OCI-LY1 (cell line): ENCODE data around the gene FADS6.

Source experiments
- H2AFZ ChIP-seq: fragments of 200-600 bp; sonication (generic), shearing (Covaris generic); 2 replicates; pipeline ENCODE4 v1.6.0; 2014; ENCODE audit warnings: antibody characterized with exemption, mild to moderate bottlenecking, low read length
- H3F3A ChIP-seq: fragments of 200-600 bp; sonication (generic), shearing (Covaris generic); 2 replicates; pipeline ENCODE4 v1.6.0; 2014; ENCODE audit warnings: mild to moderate bottlenecking, antibody characterized with exemption, low read length, moderate library complexity; ENCODE audit not compliant: insufficient read depth
- H3K27ac ChIP-seq: fragments of 200-600 bp; sonication (generic); 2 replicates; pipeline ENCODE4 v1.5.1; 2014; ENCODE audit warnings: low read length, mixed run types, mild to moderate bottlenecking, low read depth; ENCODE audit not compliant: poor library complexity, severe bottlenecking
- H3K27me3 ChIP-seq: fragments of 200-600 bp; sonication (generic); 2 replicates; pipeline ENCODE4 v1.6.0; 2014; ENCODE audit warnings: antibody characterized with exemption, mild to moderate bottlenecking, low read length, moderate library complexity; ENCODE audit not compliant: insufficient read depth
- H3K36me3 ChIP-seq: fragments of 200-600 bp; sonication (generic); 2 replicates; pipeline ENCODE4 v1.6.1; 2014; ENCODE audit warnings: mild to moderate bottlenecking, antibody characterized with exemption, low read length, moderate library complexity, mixed read lengths; ENCODE audit not compliant: insufficient read depth
- H3K4me1 ChIP-seq: fragments of 200-600 bp; sonication (generic); 2 replicates; pipeline ENCODE4 v1.5.1; 2014; ENCODE audit warnings: mild to moderate bottlenecking, low read length, moderate library complexity; ENCODE audit not compliant: insufficient read depth, severe bottlenecking
- H3K4me2 ChIP-seq: fragments of 200-600 bp; sonication (generic), shearing (Covaris generic); 2 replicates; pipeline ENCODE4 v1.6.1; 2014; ENCODE audit warnings: low read length
- H3K4me3 ChIP-seq: fragments of 200-600 bp; sonication (generic); 2 replicates; pipeline ENCODE4 v1.5.1; 2014; ENCODE audit warnings: low read length, low read depth, mild to moderate bottlenecking, mixed read lengths; ENCODE audit not compliant: poor library complexity, severe bottlenecking
- H3K79me2 ChIP-seq: fragments of 200-600 bp; shearing (Covaris generic); 2 replicates; pipeline ENCODE4 v1.6.1; 2016; ENCODE audit warnings: mixed run types, low read length, mixed read lengths; ENCODE audit not compliant: insufficient read depth
- H3K9ac ChIP-seq: fragments of 200-600 bp; sonication (generic), shearing (Covaris generic); 2 replicates; pipeline ENCODE4 v1.6.1; 2014; ENCODE audit warnings: mild to moderate bottlenecking, low read length, mixed read lengths
- H3K9me2 ChIP-seq: fragments of 200-600 bp; sonication (generic), shearing (Covaris generic); 2 replicates; pipeline ENCODE4 v1.6.1; 2014; ENCODE audit warnings: low read depth, mild to moderate bottlenecking, low read length, mixed read lengths
- H3K9me3 ChIP-seq: fragments of 200-600 bp; shearing (Covaris generic); 2 replicates; pipeline ENCODE4 v1.6.1; 2014; ENCODE audit warnings: low read length, mixed read lengths
- H4K20me1 ChIP-seq: fragments of 200-600 bp; sonication (generic), shearing (Covaris generic); 2 replicates; pipeline ENCODE4 v1.6.0; 2016; ENCODE audit warnings: mild to moderate bottlenecking, low read length; ENCODE audit not compliant: insufficient read depth
- EZH2 ChIP-seq: fragments of 200-600 bp; sonication (generic), shearing (Covaris generic); IDR thresholded peaks from 2 replicates; pipeline ENCODE4 v1.8.0; 2017; ENCODE audit warnings: borderline replicate concordance, mixed run types, mild to moderate bottlenecking, antibody characterized with exemption, low read length, moderate library complexity, mixed read lengths
- TF ChIP-seq, protein P1 (sequence below): fragments of 200-600 bp; sonication (generic), shearing (Covaris generic); IDR thresholded peaks from 2 replicates; pipeline ENCODE4 v1.5.1; 2017; ENCODE audit warnings: mild to moderate bottlenecking, antibody characterized with exemption, low read length, moderate library complexity, mixed read lengths

Gene FADS6

DNA sequence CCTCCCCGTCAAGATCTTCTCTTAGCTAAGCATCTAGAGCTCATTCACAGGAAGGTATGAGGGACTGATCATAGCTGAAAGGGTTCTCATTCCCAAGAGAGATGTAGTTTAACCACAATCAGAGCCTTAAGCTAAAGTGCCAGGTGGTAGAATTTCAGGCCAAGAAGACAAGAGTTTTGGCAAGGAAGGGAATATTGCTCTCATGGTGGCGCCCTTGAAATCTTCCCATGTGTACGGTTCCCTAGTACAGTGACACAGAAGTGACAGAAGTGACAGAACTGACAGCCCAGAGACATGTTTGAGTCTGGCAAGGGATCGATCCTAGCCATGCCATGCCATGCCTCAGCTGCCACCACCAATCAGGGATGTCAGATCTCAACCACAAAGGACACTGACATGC lies 36.2 kb downstream of the FADS6 start:
- Histone ChIP-seq H3K4me1 (peaks cover 7% of the 10 kb centered on the region), H3K79me2 (no peaks in the 10 kb centered on the region), H4K20me1 (no peaks in the 10 kb centered on the region), H3K9me3 (no peaks in the 10 kb centered on the region), H3K4me2 (no peak overlapping the region), H3K9ac (no peak overlapping the region), H3K27ac (no peak overlapping the region), H2AFZ (no peak overlapping the region), H3K9me2 (no peaks in the 10 kb centered on the region), H3K4me3 (no peak overlapping the region), H3F3A (no peaks in the 10 kb centered on the region), H3K27me3 (peaks cover 8% of the 10 kb centered on the region; the same call in 1 of the 2 replicates), H3K36me3 (no peaks in the 10 kb centered on the region)
- TF ChIP-seq EZH2 = no peak
- TF ChIP-seq, protein P1, sequence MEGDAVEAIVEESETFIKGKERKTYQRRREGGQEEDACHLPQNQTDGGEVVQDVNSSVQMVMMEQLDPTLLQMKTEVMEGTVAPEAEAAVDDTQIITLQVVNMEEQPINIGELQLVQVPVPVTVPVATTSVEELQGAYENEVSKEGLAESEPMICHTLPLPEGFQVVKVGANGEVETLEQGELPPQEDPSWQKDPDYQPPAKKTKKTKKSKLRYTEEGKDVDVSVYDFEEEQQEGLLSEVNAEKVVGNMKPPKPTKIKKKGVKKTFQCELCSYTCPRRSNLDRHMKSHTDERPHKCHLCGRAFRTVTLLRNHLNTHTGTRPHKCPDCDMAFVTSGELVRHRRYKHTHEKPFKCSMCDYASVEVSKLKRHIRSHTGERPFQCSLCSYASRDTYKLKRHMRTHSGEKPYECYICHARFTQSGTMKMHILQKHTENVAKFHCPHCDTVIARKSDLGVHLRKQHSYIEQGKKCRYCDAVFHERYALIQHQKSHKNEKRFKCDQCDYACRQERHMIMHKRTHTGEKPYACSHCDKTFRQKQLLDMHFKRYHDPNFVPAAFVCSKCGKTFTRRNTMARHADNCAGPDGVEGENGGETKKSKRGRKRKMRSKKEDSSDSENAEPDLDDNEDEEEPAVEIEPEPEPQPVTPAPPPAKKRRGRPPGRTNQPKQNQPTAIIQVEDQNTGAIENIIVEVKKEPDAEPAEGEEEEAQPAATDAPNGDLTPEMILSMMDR = no peak

DNA sequence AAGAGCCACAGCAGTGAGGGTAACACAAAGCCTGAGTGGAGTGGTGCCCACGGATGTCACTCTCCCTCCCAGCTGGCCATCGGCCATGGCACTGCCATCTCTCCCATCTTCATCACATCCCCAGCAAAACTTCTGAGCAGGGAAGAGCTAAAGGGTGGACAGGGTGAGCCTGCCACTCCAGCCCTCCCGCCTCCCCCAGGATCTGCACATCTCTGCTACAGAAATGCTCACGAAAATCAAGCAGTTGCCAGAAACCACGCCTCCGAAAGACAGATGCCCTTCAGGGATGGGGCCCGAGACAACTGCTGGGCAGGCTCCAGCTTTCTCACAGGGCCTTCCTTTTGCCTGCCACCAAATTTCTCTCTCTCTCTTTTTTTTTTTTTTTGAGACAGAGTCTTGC lies 37.3 kb downstream of the FADS6 start:
- H3K9me2 ChIP-seq = no peaks in the 10 kb centered on the region
- no peaks in the 10 kb centered on the region for H4K20me1 ChIP-seq
- H3K79me2 ChIP-seq = no peaks in the 10 kb centered on the region
- H3F3A ChIP-seq = no peaks in the 10 kb centered on the region
- no peak for TF ChIP-seq EZH2
- TF ChIP-seq, protein P1 = no peak
- H3K27me3 ChIP-seq = 0 out of 2 replicates have a peak, but pooled peaks cover 8% of the 10 kb centered on the region
- no peak overlapping the region for H3K4me2 ChIP-seq
- H3K4me3 ChIP-seq = no peak overlapping the region
- no peaks in the 10 kb centered on the region for H3K36me3 ChIP-seq
- H3K4me1 ChIP-seq = peaks cover 7% of the 10 kb centered on the region
- no peak overlapping the region for H3K9ac ChIP-seq
- H2AFZ ChIP-seq = no peak overlapping the region
- no peak overlapping the region for H3K27ac ChIP-seq
- no peaks in the 10 kb centered on the region for H3K9me3 ChIP-seq

DNA sequence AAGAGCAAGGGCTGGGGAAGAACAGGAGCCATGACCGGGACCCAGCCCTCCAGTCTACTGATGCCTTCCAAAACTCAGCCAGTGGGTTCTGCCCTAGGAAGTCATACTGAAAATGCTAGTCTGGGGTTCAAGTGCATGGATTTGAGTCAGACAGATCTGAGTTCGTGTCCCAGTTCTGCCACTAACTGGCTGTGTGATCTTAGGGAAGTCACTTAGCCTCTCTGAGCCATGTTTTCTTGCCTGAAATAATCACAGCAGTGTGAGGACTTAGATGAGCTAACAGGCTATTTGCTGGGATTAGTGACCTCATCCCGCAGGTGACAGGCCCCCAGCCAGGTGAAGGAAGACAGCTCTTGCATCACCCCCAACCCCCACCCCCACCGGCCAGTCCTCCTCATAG lies 38.1 kb downstream of the FADS6 start:
- peaks cover 5% of the 10 kb centered on the region for H3K4me1 ChIP-seq
- no peaks in the 10 kb centered on the region for H4K20me1 ChIP-seq
- H3K9me3 ChIP-seq = no peaks in the 10 kb centered on the region
- H3K27ac ChIP-seq = no peak overlapping the region
- no peak for TF ChIP-seq EZH2
- no peaks in the 10 kb centered on the region for H3K36me3 ChIP-seq
- H3K9me2 ChIP-seq = no peaks in the 10 kb centered on the region
- H3K27me3 ChIP-seq = 0 out of 2 replicates have a peak, but pooled peaks cover 8% of the 10 kb centered on the region
- no peak overlapping the region for H3K9ac ChIP-seq
- H2AFZ ChIP-seq = no peak overlapping the region
- no peaks in the 10 kb centered on the region for H3F3A ChIP-seq
- H3K4me3 ChIP-seq = no peak overlapping the region
- H3K4me2 ChIP-seq = no peak overlapping the region
- no peaks in the 10 kb centered on the region for H3K79me2 ChIP-seq

DNA sequence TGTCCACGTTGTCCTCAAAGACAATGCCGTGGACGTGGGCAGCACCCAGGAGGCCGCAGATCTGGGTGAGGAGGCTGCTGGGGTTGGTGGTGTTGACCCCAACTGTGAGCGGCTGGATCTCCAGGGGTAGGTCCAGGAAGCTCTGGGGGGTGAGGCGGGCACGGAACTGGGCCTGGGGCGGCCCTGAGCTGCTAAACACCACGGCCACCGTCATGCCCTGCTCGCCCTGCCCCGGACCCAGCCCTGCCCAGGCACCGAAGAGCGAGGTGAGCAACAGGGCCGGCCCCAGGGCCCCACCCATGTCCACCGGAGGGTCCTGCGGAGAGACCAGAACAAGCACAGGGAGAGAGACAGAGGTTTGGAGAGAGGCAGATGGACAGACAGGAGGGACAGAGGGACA lies 38.6 kb downstream of the FADS6 start:
- H3K9ac ChIP-seq = no peak overlapping the region
- 0 out of 2 replicates have a peak, but pooled peaks cover 8% of the 10 kb centered on the region for H3K27me3 ChIP-seq
- no peaks in the 10 kb centered on the region for H3K79me2 ChIP-seq
- H3K4me2 ChIP-seq = no peak overlapping the region
- no peaks in the 10 kb centered on the region for H3K36me3 ChIP-seq
- no peaks in the 10 kb centered on the region for H4K20me1 ChIP-seq
- no peaks in the 10 kb centered on the region for H3K9me3 ChIP-seq
- H3K9me2 ChIP-seq = no peaks in the 10 kb centered on the region
- TF ChIP-seq, protein P1 = no peak
- no peak for TF ChIP-seq EZH2
- H3K27ac ChIP-seq = no peak overlapping the region
- no peaks in the 10 kb centered on the region for H3K4me1 ChIP-seq
- H3F3A ChIP-seq = no peaks in the 10 kb centered on the region
- H2AFZ ChIP-seq = no peak overlapping the region
- no peak overlapping the region for H3K4me3 ChIP-seq
